A549 (cell line): ENCODE results near the gene CADM1. TPM values are rescaled to one million over a fixed set of nuclear protein-coding genes. Genes with fewer than 3 reads are reported as not detected.

Experiments
- ATAC-seq, 2 experiments: fragments of 200-7000 bp in 1 of 2; fragments of >200 bp in 1 of 2; cut with Nextera tagmentation in 1 of 2; cut with Tn5 transposase in 1 of 2; 3 replicates each; pipeline versions ENCODE4 v1.8.0 to v1.9.1; 2018 to 2020; ENCODE audit warnings: mild to moderate bottlenecking in 1 of 2, moderate library complexity in 1 of 2
- CTCF ChIA-PET: fragments of 300-600 bp; sonication (Branson Sonifier 250); formaldehyde crosslinking; extraction: SDS; loops from one replicate; lab custom pipeline; 2021; ENCODE audit warnings: antibody characterized with exemption, inconsistent platforms; lab: Yijun Ruan, JAX
- POLR2A ChIA-PET: fragments of 350-600 bp; formaldehyde crosslinking; extraction: SDS; loops from one replicate; lab custom pipeline; 2021; ENCODE audit warnings: antibody characterized with exemption, inconsistent platforms; lab: Yijun Ruan, JAX
- DNase-seq, 2 experiments: peaks; one replicate each; pipeline versions ENCODE4 v3.0.0 to v3.0.0-alpha.2; 2011 to 2016; ENCODE audit warnings: low read depth in 1 of 2, low spot score in 1 of 2
- FAIRE-seq: peaks from 2 replicates; lab custom pipeline; 2011; peaks lifted over from hg19 to GRCh38; lab: Jason Lieb, UNC
- H3K27ac ChIP-seq, 2 experiments: fragments of >200 bp; sonication (Bioruptor Twin); formaldehyde crosslinking; 3 replicates each; pipeline ENCODE4 v1.5.1; 2016 to 2017
- H3K4me1 ChIP-seq: fragments of >200 bp; sonication (Bioruptor Twin); formaldehyde crosslinking; 3 replicates; pipeline ENCODE4 v1.6.1; 2016
- H3K4me2 ChIP-seq: fragments of >200 bp; sonication (Bioruptor Twin); formaldehyde crosslinking; 3 replicates; pipeline ENCODE4 v1.6.1; 2016
- H3K4me3 ChIP-seq: fragments of >200 bp; sonication (Bioruptor Twin); formaldehyde crosslinking; 3 replicates; pipeline ENCODE4 v1.5.1; 2016
- H3K9me3 ChIP-seq: fragments of >200 bp; sonication (Bioruptor Twin); formaldehyde crosslinking; 3 replicates; pipeline ENCODE4 v1.6.1; 2016
- BHLHE40 ChIP-seq: IDR thresholded peaks from 2 replicates; pipeline ENCODE4 v1.6.1; 2012; ENCODE audit warnings: low read depth, low read length, inconsistent platforms
- CBX2 ChIP-seq: fragments of 200-600 bp; sonication (generic); IDR thresholded peaks from 2 replicates; pipeline ENCODE4 v1.6.1; 2016; ENCODE audit warnings: low read depth, mild to moderate bottlenecking, borderline replicate concordance
- CBX8 ChIP-seq: fragments of 200-600 bp; sonication (generic); IDR thresholded peaks from 2 replicates; pipeline ENCODE4 v1.6.1; 2016
- CEBPB ChIP-seq, 2 experiments: fragments of >200 bp in 1 of 2; sonication (Bioruptor Twin) in 1 of 2; formaldehyde crosslinking in 1 of 2; IDR thresholded peaks; 2 replicates each; pipeline ENCODE4 v1.6.1; 2012 to 2016
- CHD2 ChIP-seq: fragments of 150-350 bp; IDR thresholded peaks from 2 replicates; pipeline ENCODE4 v1.6.1; 2014; ENCODE audit warnings: low read length; ENCODE audit not compliant: partially characterized antibody
- CHD4 ChIP-seq: fragments of 200-600 bp; sonication (generic); IDR thresholded peaks from 2 replicates; pipeline ENCODE4 v1.6.1; 2016; ENCODE audit warnings: antibody characterized with exemption, mild to moderate bottlenecking, borderline replicate concordance
- EP300 ChIP-seq, 2 experiments: fragments of >200 bp; sonication (Bioruptor Twin); formaldehyde crosslinking; IDR thresholded peaks; 2 replicates in 1 of 2; 3 replicates in 1 of 2; pipeline ENCODE4 v1.6.1; 2016 to 2017
- ESRRA ChIP-seq: fragments of 150-350 bp; IDR thresholded peaks from 2 replicates; pipeline ENCODE4 v1.6.1; 2014; ENCODE audit warnings: mild to moderate bottlenecking, low read length, borderline replicate concordance
- FOSB ChIP-seq: fragments of 250-450 bp; sonication (Bioruptor Pico); IDR thresholded peaks from 2 replicates; pipeline ENCODE4 v1.5.0; 2020; ENCODE audit warnings: mild to moderate bottlenecking, moderate library complexity
- FOSL2 ChIP-seq, 2 experiments: fragments of 450-650 bp in 1 of 2; fragments of >200 bp in 1 of 2; sonication (Bioruptor Twin) in 1 of 2; formaldehyde crosslinking; IDR thresholded peaks; 2 replicates each; pipeline versions ENCODE4 v1.5.0 to v1.6.1; 2016 to 2020; ENCODE audit warnings: mild to moderate bottlenecking in 1 of 2, moderate library complexity in 1 of 2
- FOXS1 ChIP-seq: fragments of 250-450 bp; sonication (Bioruptor Pico); IDR thresholded peaks from 2 replicates; pipeline ENCODE4 v1.5.0; 2020; ENCODE audit warnings: mild to moderate bottlenecking, moderate library complexity
- GATA3 ChIP-seq: IDR thresholded peaks from 2 replicates; pipeline ENCODE4 v1.6.1; 2012; ENCODE audit warnings: borderline replicate concordance
- HDAC2 ChIP-seq: fragments of 200-600 bp; sonication (generic); IDR thresholded peaks from 2 replicates; pipeline ENCODE4 v1.6.1; 2016
- HEYL ChIP-seq: fragments of 250-450 bp; sonication (Bioruptor Pico); IDR thresholded peaks from 2 replicates; pipeline ENCODE4 v1.8.0; 2021; ENCODE audit warnings: mild to moderate bottlenecking, moderate library complexity
- HOXB13 ChIP-seq: fragments of 250-450 bp; sonication (Bioruptor Pico); IDR thresholded peaks from 2 replicates; pipeline ENCODE4 v1.5.0; 2020; ENCODE audit warnings: low read depth, mild to moderate bottlenecking, moderate library complexity
- JUN ChIP-seq, 2 experiments: fragments of >200 bp; sonication (Bioruptor Twin); formaldehyde crosslinking; IDR thresholded peaks; 2 replicates in 1 of 2; 3 replicates in 1 of 2; pipeline ENCODE4 v1.6.1; 2016 to 2017
- JUNB ChIP-seq: fragments of >200 bp; sonication (Bioruptor Twin); formaldehyde crosslinking; IDR thresholded peaks from 2 replicates; pipeline ENCODE4 v1.6.1; 2016
- KDM1A ChIP-seq: fragments of 200-600 bp; sonication (generic); IDR thresholded peaks from 2 replicates; pipeline ENCODE4 v1.6.1; 2016; ENCODE audit warnings: low read depth, mild to moderate bottlenecking
- NPAS2 ChIP-seq: fragments of 250-450 bp; sonication (Bioruptor Pico); IDR thresholded peaks from 2 replicates; pipeline ENCODE4 v1.8.0; 2022; ENCODE audit warnings: mild to moderate bottlenecking, moderate library complexity, borderline replicate concordance
- PHF8 ChIP-seq: fragments of 200-600 bp; sonication (generic); IDR thresholded peaks from 2 replicates; pipeline ENCODE4 v1.6.1; 2016; ENCODE audit warnings: low read depth, mild to moderate bottlenecking, antibody characterized with exemption, moderate library complexity, borderline replicate concordance
- POLR2AphosphoS2 ChIP-seq: conservative IDR thresholded peaks from 2 replicates; pipeline ENCODE4 v1.6.1; 2012; ENCODE audit warnings: low read length, improper control_type of control experiment, inconsistent platforms
- RAD21 ChIP-seq, 2 experiments: fragments of >200 bp in 1 of 2; sonication (Bioruptor Twin) in 1 of 2; formaldehyde crosslinking in 1 of 2; IDR thresholded peaks in 1 of 2; conservative IDR thresholded peaks in 1 of 2; 2 replicates in 1 of 2; 3 replicates in 1 of 2; pipeline ENCODE4 v1.6.1; 2012 to 2018; ENCODE audit warnings: inconsistent platforms in 1 of 2
- RCOR1 ChIP-seq: fragments of 150-350 bp; IDR thresholded peaks from 2 replicates; pipeline ENCODE4 v1.6.1; 2014; ENCODE audit warnings: antibody characterized with exemption, low read length, low read depth
- RNF2 ChIP-seq: fragments of 200-600 bp; sonication (generic); IDR thresholded peaks from 2 replicates; pipeline ENCODE4 v1.6.1; 2016; ENCODE audit warnings: low read depth, mild to moderate bottlenecking, antibody characterized with exemption, moderate library complexity, borderline replicate concordance
- SMC3 ChIP-seq: fragments of >200 bp; sonication (Bioruptor Twin); formaldehyde crosslinking; IDR thresholded peaks from 3 replicates; pipeline ENCODE4 v1.6.1; 2018; ENCODE audit warnings: inconsistent platforms
- SREBF2 ChIP-seq: fragments of 450-650 bp; IDR thresholded peaks from 2 replicates; pipeline ENCODE4 v1.6.1; 2014; ENCODE audit warnings: mild to moderate bottlenecking, moderate library complexity
- TFCP2L1 ChIP-seq: fragments of 250-450 bp; sonication (Bioruptor Pico); IDR thresholded peaks from 2 replicates; pipeline ENCODE4 v1.5.0; 2021; ENCODE audit warnings: mild to moderate bottlenecking
- TP53 ChIP-seq: fragments of 250-450 bp; sonication (Bioruptor Pico); IDR thresholded peaks from 2 replicates; pipeline ENCODE4 v1.5.0; 2021; ENCODE audit warnings: mild to moderate bottlenecking, moderate library complexity
- ZSCAN20 ChIP-seq: fragments of 250-450 bp; sonication (Bioruptor Pico); IDR thresholded peaks from 2 replicates; pipeline ENCODE4 v1.8.0; 2022; ENCODE audit warnings: mild to moderate bottlenecking, moderate library complexity
- WGBS: methylation state at CpG from one replicate; pipeline ENCODE4 v1.1.6; 2017; ENCODE audit errors: missing lambda C conversion rate; 5-methylcytosine and 5-hydroxymethylcytosine counted together
- polyA plus RNA-seq, 4 experiments: library from polyadenylated mRNA; depleted of rRNA in 3 of 4; stranded (reverse); fragments of >200 nt; fragmentation: RNase III in 1 of 4; extraction: RNeasy Plus Mini Kit Qiagen cat#74134 plus additional on column Dnase treatment in 1 of 4; gene quantifications; 2 replicates in 3 of 4; 3 replicates in 1 of 4; pipeline ENCODE4 v1.2.3, GENCODE V29; 2011 to 2017
- TF ChIP-seq, protein P1 (sequence below): fragments of 250-450 bp; sonication (Bioruptor Pico); IDR thresholded peaks from 2 replicates; pipeline ENCODE4 v1.5.0; 2021; ENCODE audit warnings: mild to moderate bottlenecking, moderate library complexity, borderline replicate concordance
- TF ChIP-seq, protein P2 (sequence below): IDR thresholded peaks from 2 replicates; pipeline ENCODE4 v1.6.1; 2012
- TF ChIP-seq, protein P3 (sequence below): fragments of >200 bp; sonication (Bioruptor Twin); formaldehyde crosslinking; IDR thresholded peaks from 2 replicates; pipeline ENCODE4 v1.6.1; 2016

CADM1 gene
- polyA plus RNA-seq, 2 of the 4 experiments (the other 2 are of a cell fraction): 33.4 to 36.7 TPM

DNA sequence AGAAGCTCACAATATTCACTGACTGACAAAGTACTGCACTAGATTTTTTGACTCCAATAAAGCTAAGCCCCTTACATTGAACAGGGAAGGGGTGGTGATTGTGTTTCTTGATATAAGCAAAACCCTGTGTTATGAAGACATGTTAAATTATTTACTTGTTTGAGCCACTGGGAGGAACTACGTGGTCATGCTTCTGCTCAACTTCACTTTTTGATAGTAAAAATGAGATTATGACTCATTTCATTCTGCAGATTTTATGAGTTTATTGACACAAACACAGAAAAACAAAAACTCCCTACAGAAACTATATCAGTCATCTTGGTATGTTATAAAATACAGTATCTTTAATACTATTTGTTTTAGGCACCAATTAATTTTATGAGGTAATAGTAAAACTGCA, 124.7 kb downstream of the CADM1 start (continued):
- peak in 1 of 2 experiments; percentile 30; a peak in 1 of 5 replicates for TF ChIP-seq RAD21 (conservative IDR thresholded peaks at IDR 0.05 in 1 of 2, IDR thresholded peaks at IDR 0.05 in 1 of 2)
- no peak for TF ChIP-seq RCOR1
- no peak for TF ChIP-seq TFCP2L1 (CRISPR knock-in tag)
- TF ChIP-seq RNF2: no peak
- TF ChIP-seq ESRRA: no peak
- no peak for TF ChIP-seq JUN (IDR thresholded peaks at IDR 0.05)
- TF ChIP-seq POLR2AphosphoS2: no peak
- no peak for TF ChIP-seq FOXS1 (CRISPR knock-in tag)
- TF ChIP-seq, protein P1, sequence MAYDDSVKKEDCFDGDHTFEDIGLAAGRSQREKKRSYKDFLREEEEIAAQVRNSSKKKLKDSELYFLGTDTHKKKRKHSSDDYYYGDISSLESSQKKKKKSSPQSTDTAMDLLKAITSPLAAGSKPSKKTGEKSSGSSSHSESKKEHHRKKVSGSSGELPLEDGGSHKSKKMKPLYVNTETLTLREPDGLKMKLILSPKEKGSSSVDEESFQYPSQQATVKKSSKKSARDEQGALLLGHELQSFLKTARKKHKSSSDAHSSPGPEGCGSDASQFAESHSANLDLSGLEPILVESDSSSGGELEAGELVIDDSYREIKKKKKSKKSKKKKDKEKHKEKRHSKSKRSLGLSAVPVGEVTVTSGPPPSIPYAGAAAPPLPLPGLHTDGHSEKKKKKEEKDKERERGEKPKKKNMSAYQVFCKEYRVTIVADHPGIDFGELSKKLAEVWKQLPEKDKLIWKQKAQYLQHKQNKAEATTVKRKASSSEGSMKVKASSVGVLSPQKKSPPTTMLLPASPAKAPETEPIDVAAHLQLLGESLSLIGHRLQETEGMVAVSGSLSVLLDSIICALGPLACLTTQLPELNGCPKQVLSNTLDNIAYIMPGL (CRISPR knock-in tag): no peak
- no peak for TF ChIP-seq BHLHE40
- TF ChIP-seq KDM1A: no peak
- no peak for TF ChIP-seq CHD2

DNA sequence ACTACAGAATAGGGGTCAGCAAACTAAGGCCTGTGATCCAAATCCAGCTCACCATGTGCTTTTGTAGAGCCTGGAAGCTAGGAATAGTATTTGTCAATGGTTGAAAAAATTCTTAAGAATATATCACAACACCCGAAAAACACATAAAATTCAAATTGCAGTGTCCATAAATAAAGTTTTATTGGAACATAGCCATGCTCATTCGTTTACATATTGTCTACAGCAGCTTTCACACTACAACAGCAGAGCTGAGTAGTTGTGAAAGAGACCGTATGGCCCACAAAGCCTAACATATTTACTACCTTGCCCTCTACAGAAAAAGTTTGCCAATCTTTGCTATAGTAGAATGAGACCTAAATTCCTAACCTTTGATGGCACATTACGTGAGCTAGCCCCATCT, 125.7 kb downstream of the CADM1 start:
- ATAC-seq (no peak; a peak in 1 of 6 replicates), FAIRE-seq (no peak), DNase-seq (no peak)
- CTCF ChIA-PET: interaction anchor here (2.0 kb wide), 1 partner anchor 13 kb away, joined by 8 read pairs; no protein-coding TSS in a partner anchor
- Histone ChIP-seq H3K4me2 (peak overlapping the region; percentile 80), H3K4me3 (no peak overlapping the region), H3K27ac (peak overlapping the region; percentile 72 to 75), H3K9me3 (no peaks in the 10 kb centered on the region), H3K4me1 (peaks cover 46% of the 10 kb centered on the region)
- WGBS: 60% methylated on average over 4 of the region's 4 CpGs
- POLR2A ChIA-PET: no interaction called here
- TF ChIP-seq HOXB13 (CRISPR knock-in tag): no peak
- TF ChIP-seq CHD4: no peak
- TF ChIP-seq TP53: no peak
- TF ChIP-seq POLR2AphosphoS2: no peak
- no peak for TF ChIP-seq SREBF2
- TF ChIP-seq FOSB (CRISPR knock-in tag): no peak
- no peak for TF ChIP-seq JUNB
- no peak for TF ChIP-seq CBX2
- TF ChIP-seq HEYL (CRISPR knock-in tag): no peak
- TF ChIP-seq, protein P2, sequence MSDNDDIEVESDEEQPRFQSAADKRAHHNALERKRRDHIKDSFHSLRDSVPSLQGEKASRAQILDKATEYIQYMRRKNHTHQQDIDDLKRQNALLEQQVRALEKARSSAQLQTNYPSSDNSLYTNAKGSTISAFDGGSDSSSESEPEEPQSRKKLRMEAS: no peak
- TF ChIP-seq BHLHE40: no peak
- TF ChIP-seq EP300 (IDR thresholded peaks at IDR 0.05): no peak
- TF ChIP-seq PHF8: no peak
- no peak for TF ChIP-seq CBX8
- no peak for TF ChIP-seq ZSCAN20 (CRISPR knock-in tag)
- TF ChIP-seq RAD21 (conservative IDR thresholded peaks at IDR 0.05 in 1 of 2, IDR thresholded peaks at IDR 0.05 in 1 of 2): no peak

DNA sequence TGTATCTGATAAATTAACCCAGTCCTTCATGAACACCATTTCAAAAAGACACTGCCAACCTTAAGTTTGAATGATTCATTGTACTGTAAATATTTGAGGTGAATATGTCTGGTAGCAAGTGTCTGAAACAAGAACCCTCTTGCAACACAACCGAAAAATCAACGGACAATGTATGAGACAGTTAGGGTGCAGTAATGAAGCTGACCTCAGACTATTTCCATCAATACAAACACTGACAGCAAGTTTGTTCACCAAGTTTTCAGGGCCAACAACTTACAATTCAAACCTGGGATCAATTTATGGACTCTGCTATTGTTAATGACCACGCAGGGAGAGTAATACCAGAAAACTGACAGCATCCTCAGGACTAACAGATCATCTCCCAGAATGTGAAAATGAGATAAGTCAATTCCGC, 126.3 kb downstream of the CADM1 start:
- DNase-seq (peak in 1 of 2 experiments; percentile 68), ATAC-seq (peak; percentile 92 to 93)
- CTCF ChIA-PET: interaction anchor here (0.6 to 2.0 kb wide), 5 partner anchors 8 to 125 kb away, joined by 3 to 8 read pairs (median 3); no protein-coding TSS in a partner anchor

More for the DNA sequence above, 126.3 kb downstream of the CADM1 start:
- peak overlapping the region; percentile 72 to 75 for H3K27ac ChIP-seq
- FAIRE-seq: no peak
- 25% methylated on average over 4 of the region's 4 CpGs for WGBS
- POLR2A ChIA-PET: no interaction called here
- no peak overlapping the region for H3K4me3 ChIP-seq
- peak; percentile 86 for TF ChIP-seq JUNB
- peak; percentile 49 to 74; a peak in 2 of 5 replicates for TF ChIP-seq JUN (IDR thresholded peaks at IDR 0.05)
- TF ChIP-seq NPAS2 (CRISPR knock-in tag): no peak
- peak; percentile 66; the same call in 1 of the 2 replicates for TF ChIP-seq FOSL2 (IDR thresholded peaks at IDR 0.05)
- TF ChIP-seq FOSL2 (CRISPR knock-in tag; IDR thresholded peaks at IDR 0.05): peak; percentile 72
- peak; percentile 84 to 94 for TF ChIP-seq CEBPB (IDR thresholded peaks at IDR 0.05)
- TF ChIP-seq, protein P3, sequence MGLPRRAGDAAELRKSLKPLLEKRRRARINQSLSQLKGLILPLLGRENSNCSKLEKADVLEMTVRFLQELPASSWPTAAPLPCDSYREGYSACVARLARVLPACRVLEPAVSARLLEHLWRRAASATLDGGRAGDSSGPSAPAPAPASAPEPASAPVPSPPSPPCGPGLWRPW: 0 out of 2 replicates have a peak, but pooled peaks have one; percentile 18
- peak; percentile 57 to 60; a peak in 2 of 5 replicates for TF ChIP-seq EP300 (IDR thresholded peaks at IDR 0.05)
- TF ChIP-seq, protein P2: peak; percentile 33; the same call in 1 of the 2 replicates
- TF ChIP-seq CHD2: no peak
- peak; percentile 81 for TF ChIP-seq GATA3
- TF ChIP-seq RAD21 (conservative IDR thresholded peaks at IDR 0.05 in 1 of 2, IDR thresholded peaks at IDR 0.05 in 1 of 2): no peak; a peak in 3 of 5 replicates
- 0 out of 3 replicates have a peak, but pooled peaks have one; percentile 31 for TF ChIP-seq SMC3
- no peak for TF ChIP-seq HDAC2
- TF ChIP-seq, all 56 proteins: peak for 9
- Histone ChIP-seq H3K9me3 (no peaks in the 10 kb centered on the region), H3K4me1 (peaks cover 46% of the 10 kb centered on the region), H3K4me2 (peak overlapping the region; percentile 80)
